ENCODE data around the gene ZNF343.

- TF ChIP-seq CTCF (IDR thresholded peaks at IDR 0.05) (no peak), POLR2A (IDR thresholded peaks at IDR 0.05) (no peak), EP300 (IDR thresholded peaks at IDR 0.05) (no peak)
These were observed 20.1 kb upstream of the ZNF343 start for GRCh38 chr20:2528671-2529271.
